Dermis microvascular lymphatic vessel endothelial cell (primary cell): ENCODE measurements around the gene TBC1D9B. TPM values are rescaled to one million over a fixed set of nuclear protein-coding genes. Genes with fewer than 3 reads are reported as not detected.
A peak's percentile ranks its signal among the peaks of the same experiment; 100 is the strongest.

Source experiments
- DNase-seq, 2 donors: peaks; one replicate each; pipeline versions ENCODE4 v3.0.0 to v3.0.0-alpha.2; 2010; ENCODE audit warnings: low read depth in 2 of 2
- total RNA-seq: library from RNA; depleted of rRNA; stranded (reverse); fragments of >200 nt; gene quantifications from 2 replicates; pipeline ENCODE4 v1.2.1, GENCODE V29; 2014

The TBC1D9B gene
- total RNA-seq, 1 donor from 2014 or later, result 35.6 TPM

DNA sequence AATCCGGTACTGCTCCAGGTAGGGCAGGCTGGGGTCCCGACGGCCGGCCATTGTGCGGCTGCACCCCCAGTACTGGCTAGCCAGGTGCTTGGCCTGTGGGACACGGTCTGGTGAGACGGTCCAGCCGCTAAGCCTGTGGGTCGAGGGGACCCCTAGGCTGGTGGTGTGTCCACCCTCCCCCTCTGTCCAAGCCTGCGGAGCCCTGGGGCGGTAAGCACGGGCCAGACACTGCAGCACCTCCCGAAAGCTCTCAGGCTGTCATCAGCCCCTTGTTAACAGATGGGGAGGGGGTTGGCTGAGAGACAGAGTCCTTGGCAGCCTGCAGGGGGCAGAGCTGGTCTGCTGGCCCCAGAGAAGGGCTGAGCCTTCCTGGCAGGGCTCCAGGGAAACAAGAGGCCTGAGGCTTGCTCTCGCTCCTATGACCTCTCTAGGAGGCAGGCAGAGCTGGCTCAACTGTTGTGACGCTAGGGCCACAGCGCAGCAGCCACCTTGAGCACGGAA lies 37.2 kb downstream of the TBC1D9B start:
- DNase-seq, result peak in 1 of 2 donors; percentile 62

DNA sequence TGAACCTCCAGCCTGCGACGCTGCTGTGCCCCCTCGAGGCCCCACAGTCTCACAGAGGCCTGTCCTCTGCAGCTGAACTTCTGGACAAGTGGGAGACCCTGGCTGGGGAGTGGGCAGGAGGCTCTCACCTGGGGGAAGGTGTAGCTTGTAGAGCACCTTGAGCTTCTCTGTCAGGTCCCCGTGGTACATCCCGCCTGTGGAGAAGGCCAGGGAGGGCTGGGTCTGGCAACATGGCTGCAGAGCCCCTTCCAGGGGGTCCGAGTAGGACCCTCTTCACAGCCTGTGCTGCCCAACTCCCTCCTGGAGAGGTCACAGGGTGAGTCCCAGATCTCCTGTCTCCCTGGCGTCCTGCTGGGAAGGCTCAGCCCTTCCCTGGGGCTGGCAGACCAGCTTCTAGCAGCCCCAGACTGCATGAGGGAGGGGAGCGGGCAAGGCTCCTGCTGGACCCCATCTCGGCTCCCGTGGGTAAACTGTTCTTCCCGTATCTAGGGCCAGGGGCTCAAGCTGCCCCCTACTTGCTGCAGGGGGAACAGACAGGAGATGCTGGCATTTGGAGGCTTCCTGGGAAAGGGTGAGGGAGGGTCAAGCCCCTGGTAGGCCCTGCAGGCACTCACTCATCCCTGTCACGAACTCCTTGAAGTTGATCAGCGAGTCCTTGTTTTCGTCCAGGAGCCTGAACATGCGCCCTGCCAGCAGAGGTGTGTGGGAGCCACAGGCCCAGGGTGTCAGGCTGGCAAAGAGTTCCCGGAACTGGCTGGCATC lies 37.9 kb downstream of the TBC1D9B start:
- no peak for DNase-seq

DNA sequence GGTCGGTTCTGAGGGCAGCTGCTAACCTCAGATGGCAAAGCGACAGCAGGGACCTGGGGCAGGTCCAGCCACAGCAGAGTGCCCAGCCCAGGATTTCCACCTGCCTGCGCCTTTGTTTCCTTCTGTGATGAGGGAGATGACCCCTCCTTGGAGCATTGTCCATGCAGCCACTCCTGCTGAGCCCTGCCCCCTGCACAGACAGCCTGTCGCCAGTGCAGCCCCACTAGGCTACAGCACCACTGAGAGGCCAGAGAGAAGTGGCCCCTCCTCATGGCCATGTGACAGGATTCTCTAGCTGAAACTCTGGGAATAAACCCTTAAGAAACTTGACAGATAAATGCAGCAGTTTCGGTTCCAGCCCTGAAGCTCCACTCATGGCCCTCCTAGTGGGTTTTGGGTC lies 38.6 kb downstream of the TBC1D9B start:
- DNase-seq, result no peak

DNA sequence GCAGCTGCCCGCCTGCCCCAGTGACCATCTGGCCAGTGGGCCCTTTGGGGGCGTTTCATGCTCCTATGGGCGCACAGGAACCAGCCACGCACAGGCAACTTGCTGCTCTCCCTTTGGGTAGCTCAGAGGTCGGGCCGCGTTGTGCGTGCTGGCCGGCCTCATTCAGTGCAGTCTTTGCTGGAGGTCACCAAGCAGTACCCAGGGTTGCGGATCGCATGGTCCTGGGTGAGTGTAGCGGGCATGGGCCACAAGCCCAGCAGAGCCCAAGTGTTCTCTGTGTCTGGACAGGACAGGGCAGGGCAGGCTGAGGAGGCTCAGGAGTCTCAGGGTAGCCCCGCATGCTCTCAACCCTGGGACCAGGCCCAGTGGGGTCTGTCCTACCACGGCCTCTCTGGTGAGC lies 39.2 kb downstream of the TBC1D9B start:
- DNase-seq, result no peak

DNA sequence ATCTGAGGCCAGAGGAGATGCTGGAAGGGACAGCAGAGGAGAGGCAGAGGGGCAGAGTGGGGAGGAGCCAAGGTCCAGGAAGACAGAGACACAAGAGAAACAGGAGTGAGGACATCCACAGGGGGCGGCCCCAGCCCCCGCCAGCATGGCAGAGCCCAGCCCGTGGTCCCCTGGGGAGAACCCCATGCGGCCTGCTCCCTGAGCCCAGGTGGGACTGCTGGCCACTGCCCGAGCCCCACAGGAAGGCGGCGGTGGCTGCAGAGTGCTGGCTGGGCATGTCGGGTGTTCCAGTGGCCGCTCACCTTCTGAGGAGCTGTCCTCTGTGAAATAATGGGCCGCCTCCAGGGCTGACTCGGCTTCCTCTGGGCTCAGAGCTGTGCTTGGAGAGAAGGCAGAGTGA lies 40.2 kb downstream of the TBC1D9B start:
- no peak for DNase-seq

DNA sequence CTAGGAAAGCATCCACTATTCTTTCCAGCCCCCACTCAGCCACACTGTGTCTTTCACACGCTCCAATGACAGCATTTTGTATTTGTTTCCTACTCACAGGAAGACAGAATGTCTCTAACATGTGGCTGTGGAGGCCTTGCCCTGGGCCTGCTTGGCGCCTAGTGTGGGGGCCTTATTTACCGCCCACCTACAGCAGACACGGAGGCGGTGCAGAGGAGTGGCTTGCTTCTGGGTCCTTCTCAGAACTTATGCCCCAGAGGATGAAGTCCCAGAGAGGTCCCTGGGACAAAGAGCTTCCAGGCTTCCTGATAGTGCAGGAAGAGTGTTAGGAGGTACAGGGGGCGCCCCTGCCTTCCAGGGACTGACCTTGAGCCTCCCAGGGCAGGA lies 40.6 kb downstream of the TBC1D9B start:
- DNase-seq, result no peak

DNA sequence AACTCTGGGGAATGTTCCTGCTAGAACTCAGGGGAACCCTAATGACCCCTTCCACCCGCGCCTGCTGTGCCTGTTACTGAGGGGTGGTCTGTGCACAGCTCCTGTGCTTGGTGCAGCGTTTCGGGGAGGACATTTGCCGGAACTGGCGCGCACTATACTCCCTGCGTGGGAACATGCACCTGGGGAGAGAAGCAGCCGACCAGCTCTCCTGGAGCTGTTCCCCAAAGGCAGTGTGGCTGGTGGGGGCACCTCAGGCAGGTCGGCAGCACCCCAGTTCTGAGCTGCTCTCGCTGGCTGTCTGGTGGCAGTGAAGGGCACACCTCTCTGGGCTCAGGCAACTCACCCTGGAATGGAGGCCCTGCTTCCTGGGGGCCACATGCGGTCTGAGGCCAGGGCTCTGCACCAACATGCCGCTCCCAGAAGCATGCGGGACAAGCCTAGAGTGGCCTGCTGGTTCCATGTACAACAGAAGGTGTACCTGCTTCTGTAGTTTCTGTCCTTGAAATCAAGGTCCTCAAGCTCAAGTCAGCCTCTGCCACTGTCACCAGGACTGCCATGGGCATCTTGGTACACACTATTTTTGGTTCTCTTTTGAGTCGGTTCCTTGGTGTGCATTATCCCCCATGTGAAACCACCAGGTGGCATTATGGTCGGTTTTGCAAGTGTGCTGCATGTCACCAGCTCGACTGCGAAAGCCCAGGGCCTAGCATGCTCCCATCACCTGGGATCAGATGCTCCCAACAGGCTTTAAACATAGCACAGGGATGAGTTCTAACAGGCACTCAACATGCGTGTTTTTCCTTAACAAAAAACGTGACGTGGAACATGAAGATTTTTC lies 41.2 kb downstream of the TBC1D9B start:
- DNase-seq, result no peak

DNA sequence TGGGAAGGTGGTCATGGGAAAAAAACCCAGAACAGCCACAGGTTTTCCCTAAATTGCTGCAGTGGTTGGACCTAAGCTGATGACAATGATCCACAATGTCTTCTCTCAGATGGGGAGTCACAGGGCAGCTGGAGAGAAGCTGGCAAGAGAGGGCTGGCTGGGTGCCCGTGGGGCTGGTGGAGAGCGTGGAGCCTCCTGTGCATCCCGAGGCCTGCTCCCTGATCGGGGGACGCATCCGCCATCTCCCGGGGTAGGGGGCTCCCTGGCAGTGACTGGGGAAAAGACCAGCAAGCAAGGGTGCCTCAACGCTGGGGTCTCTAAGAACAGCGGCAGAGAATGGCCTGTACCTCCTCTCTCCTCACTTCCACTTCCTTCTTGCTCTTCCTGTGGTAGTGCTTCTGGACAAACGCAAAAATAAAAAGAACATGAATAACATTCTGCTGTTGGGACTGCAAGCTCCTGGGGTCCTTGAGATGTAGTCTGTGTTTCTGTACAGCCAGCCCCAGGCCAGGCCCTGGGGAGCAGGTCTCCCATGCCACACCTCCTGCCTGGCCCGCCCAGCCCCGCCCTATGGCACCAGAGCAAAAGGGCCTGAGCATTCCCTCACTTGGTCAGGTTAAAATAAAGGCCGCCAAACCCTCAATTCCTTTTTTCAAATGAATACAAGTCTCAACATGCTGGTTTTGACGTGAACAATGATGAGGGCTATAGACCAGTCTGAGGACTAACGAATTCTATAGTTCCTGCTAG lies 42.0 kb downstream of the TBC1D9B start:
- no peak for DNase-seq

DNA sequence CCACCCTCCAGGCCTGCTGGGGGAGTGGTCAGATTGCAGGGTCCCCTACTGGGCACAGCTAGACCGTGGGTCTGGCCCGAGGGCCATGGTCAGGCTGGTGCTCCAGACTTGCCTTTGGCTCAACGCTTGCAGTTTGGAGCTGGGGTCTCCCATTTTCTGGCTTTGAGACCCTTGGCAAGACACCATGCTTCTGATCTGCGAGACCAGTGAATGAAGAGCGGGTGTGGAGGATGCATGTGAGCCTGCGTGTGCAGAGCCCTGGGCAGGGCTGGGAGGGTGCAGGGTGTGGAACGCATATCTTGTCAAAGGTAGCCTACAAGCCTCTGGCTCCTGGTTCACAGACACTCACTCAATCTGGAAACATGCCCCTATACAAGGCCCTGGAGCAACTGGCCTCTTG lies 43.0 kb downstream of the TBC1D9B start:
- DNase-seq, result no peak

DNA sequence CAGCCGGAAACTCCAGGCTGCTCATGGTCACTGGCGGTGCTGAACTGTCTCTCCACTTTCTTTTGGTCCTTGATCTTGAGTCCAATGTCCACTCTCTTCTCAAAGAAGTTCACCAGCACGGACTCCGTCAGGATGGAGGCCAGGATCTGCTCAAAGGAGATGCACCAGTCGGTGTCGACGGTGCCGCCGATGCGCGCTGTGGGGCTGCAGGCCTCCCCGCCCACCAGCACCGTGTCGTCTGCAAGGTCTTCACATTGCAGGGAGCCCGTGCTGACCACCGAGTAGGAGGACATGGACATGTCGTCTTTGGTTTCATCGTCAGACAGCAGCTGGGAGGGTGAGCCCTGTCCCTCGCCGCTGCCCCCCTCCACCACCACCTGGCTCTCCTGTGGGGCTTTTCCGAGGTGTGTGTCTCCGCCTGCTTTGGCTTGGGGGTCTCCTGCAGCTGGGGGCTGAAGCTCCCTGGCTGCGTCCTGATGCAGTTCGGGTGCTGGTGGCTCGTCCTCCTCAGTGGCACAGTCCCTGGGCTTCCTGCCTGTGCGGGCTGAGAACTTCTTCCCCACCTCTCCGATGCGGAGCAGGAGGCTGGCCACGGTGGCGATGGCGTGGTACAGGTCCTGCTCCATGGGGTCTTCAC lies 44.1 kb downstream of the TBC1D9B start:
- no peak for DNase-seq

DNA sequence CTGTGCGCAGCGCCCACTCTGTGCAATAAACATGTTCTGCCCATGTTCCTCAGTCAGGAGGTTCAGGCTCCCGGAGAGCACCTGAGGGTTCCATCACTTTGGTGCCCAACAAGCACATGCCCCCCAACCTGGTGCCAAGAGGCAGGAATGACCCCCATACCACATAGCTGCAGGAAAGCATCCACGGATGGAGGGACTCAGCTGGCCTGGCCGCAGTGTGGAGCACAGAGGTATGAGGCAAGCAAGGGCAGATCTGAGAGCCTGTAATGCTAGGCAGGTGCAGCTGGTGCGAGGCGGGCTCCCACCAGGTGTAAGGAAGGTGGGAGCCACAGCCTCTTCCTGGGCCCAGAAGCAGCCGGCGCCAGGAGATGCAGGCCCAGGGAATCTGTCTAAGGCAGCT lies 44.8 kb downstream of the TBC1D9B start:
- DNase-seq, result no peak

DNA sequence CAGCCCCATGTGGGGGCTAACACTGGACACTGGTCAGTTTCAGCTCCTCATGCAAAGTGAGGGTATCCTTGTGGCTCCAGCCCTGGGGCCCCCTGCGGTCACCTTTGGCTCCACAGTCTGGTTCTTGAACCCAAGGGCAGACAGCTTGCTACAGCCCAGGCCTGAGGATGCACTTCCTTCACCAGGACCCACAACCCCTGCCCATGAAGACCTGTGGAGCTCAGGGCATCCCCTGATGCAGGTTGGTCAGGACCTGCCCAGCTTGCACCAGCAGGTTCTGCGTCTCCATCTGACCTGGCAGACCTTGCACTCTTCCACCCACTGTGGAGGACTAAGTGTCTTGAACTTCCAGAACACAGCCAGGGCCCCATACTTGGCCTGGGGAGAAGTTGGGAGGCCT lies 45.4 kb downstream of the TBC1D9B start:
- DNase-seq, result no peak

DNA sequence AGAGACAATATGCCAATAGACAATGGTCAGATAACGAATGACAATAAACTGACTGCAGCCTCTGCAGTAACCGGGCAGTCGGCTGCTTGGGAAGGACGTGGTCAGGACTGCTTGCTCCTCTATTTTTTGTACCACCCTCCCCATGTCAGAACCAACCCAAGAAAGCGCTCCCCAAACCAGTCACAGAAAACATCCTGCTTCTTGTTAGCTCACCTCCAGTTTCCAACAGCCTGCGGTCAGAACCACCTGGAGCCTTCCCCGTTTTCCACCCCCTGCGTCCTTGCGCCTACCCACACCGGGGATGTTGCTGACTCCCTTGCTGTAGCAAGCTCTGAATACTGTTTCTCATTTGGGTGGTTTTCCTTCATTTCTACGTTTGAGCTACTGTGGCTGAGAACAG lies 47.4 kb downstream of the TBC1D9B start:
- DNase-seq, result no peak

DNA sequence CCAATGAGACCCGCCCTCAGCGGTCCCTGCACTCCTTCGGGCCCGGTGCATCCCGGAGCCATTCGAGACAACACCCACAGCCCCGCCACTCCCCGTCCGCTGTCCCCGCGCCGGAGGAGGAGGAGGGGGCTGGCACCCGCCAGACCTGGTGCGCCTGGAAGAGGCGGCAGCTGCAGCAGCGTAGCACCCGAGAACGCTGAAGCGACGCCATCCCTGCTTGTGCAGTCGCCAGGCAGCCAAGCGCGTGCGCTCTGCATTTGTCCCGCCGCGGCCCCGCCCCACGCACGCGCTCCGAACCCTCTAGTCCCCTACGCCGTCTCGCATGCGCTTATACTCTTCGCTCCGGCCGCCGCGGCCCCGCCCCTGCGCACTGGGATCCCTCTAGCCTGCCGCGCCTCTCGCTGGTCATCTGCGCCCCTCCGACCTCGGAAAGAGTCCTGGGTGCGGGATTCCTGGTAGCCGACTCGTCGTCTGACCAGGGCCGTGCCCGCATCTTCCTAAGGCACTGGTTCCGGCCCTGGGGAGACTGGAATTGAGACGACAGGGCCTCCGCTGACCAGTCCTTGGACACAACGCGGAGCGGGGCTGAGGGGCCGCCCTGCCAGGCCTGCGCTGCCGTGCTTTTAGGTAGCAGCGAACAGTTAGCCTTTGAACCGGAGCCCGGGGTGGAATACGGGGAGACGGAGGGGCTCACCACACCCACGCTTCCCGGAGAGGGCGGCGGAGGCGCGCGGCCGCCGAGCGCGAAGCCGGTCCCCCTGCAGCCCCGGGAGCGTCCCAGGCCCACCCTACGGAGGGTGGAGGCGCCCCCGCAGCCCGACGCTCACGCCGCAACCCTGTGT lies 48.9 kb downstream of the TBC1D9B start, which contains the start of gene MRNIP:
MRNIP (minus strand) TSS at position 232 of the 842 bp plus-strand sequence; CDS start at position 211, 21 bp downstream.
- peak; percentile 82 to 96 for DNase-seq

DNA sequence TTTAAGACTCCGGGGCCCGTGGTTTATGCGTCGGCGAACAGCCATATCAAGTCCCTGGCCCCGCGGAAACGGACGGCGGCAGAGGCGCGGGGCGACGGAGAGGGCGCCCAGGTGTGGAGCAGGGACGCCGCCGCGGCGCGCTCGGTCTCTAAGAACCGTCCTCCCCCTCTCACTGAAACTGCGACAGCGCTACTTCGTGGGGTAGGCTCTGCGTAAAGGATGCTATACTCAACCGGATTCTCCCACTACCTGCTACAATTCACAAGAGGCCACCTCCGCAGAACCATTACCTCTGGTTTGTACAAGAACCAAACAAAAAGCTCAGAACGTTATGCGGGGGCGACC lies 49.5 kb downstream of the TBC1D9B start:
- peak in 1 of 2 donors; percentile 36 for DNase-seq

DNA sequence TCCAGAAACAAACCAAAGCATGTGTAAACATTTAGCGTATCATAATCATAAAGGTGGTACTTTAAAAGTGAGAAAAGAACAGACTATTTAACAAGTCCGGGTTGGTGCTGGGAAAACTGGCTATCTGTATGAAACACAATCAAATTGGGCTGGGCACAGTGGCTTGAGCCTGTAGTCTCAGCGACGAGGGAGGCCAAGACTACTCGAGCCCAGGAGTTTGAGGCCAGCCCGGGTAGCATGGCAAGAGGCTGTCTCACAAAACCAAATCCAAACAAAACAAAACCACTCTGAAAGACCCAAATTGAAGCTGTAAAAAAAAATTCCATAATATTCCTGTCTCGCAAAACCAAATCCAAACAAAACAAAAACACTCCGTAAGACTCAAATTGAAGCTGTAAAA lies 53.3 kb downstream of the TBC1D9B start:
- DNase-seq, result no peak

DNA sequence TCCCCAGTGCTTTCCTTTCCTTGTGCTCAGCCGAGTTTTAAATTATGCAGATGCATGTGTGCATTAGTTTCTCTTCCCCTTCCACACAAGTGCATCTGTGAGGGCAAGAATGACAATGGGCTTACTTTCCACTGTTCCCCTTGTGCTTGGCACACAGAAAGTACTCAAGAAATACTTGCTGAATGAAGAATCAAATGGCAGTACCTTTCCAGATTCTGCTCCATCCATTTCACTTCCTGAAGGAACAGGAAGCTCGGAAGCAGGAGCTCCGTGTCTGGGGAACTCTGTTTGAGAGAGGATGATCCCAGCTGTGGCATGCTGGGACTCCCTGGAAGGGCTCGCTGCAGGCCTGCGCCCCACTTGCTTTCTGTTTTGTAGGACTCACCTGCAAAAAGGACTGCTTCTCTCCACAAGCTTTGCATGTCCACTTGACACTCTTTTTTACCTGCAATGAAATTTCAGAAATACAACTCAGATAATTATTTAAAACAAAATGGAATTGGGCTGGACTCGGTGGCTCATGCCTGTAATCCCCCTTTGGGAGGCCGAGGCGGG lies 54.6 kb downstream of the TBC1D9B start:
- DNase-seq, result no peak

DNA sequence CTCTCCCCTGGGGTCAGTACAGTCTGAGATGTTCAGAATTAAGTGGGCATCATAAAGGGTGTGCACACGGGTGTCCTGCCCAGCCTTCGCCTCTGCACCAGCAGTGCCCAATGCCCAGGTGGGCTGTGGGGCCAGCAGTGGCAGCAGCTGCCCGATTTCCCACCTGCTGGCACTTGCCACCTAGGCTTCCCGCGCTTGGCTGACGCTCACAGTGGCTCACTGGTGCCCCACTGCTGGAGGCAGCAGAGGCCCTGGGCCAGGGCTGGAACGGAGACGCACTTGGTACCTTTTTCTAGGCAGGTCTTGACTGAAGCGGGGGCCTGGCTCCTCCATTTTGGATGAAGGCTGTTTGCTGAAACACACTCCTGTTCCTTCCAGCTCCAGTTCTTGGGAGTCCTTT lies 66.1 kb downstream of the TBC1D9B start:
- DNase-seq, result peak in 1 of 2 donors; percentile 21

DNA sequence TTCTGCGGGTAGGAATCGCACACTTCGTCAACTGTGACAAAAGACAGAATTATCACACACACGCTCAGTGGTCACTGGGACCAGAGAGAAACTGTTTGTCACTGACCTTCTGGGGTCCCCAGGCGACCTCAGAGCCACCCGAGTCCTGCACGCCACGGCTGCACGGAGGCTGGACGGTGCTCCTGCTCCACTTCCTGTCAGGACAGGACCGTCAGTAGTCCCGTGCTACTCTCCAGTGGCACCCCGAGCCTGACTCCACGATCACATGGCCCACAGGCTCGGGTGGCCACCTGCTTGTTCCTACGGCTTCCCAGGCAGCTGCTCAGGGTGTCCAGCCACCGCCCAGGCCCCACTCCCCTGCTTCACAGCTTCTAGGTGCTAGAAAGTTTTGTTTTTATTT lies 66.9 kb downstream of the TBC1D9B start:
- DNase-seq, result peak in 1 of 2 donors; percentile 43

DNA sequence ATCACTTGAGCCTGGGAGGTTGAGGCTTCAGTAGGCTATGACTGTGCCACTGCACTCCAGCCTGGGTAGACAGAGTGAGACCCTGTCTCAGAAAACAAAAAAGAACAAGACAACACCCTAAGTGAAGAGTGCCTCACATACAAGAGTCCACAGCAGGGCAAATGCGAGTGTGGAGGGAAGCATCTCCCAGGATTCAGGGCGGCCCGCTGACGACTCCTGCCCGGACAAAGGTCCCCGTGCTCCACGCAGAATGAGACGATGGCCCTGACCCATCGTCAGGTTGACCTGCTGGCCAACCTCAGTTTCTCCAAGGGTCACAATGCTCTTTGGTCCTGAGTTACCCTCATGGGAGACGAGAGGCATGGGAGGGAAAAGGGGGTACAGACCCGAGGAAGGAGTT lies 67.4 kb downstream of the TBC1D9B start:
- DNase-seq, result peak in 1 of 2 donors; percentile 23
